CD14-positive monocyte (primary cell): ENCODE measurements around the gene SIRPD. TPM values are rescaled to one million over a fixed set of nuclear protein-coding genes. Genes with fewer than 3 reads are reported as not detected.

ENCODE experiments used
- DNase-seq, 3 donors: peaks; one replicate each; pipeline ENCODE4 v3.0.0-alpha.2; 2011 to 2022
- H2AFZ ChIP-seq: 2 replicates; pipeline ENCODE4 v1.6.0; 2012; ENCODE audit warnings: mild to moderate bottlenecking, low read depth, low read length, inconsistent platforms; ENCODE audit not compliant: insufficient read depth, poor library complexity, severe bottlenecking
- H3K27ac ChIP-seq, 2 donors: 1 replicate in 1 of 2; 2 replicates in 1 of 2; pipeline ENCODE4 v1.5.1; 2012 to 2013; ENCODE audit warnings: low read length in 2 of 2, control low read depth in 1 of 2, inconsistent platforms in 1 of 2, low read depth in 1 of 2, mild to moderate bottlenecking in 1 of 2
- H3K27me3 ChIP-seq, 2 donors: one replicate each; pipeline versions ENCODE4 v1.6.0 to v1.6.1; 2011 to 2013; ENCODE audit warnings: low read length in 2 of 2; ENCODE audit not compliant: control insufficient read depth in 2 of 2, insufficient read depth in 2 of 2
- H3K36me3 ChIP-seq, 2 donors: replicated peaks in 1 of 2; 1 replicate in 1 of 2; 2 replicates in 1 of 2; pipeline versions ENCODE4 v1.5.1 to v1.6.1; 2012 to 2013; ENCODE audit warnings: low read length in 2 of 2, control low read depth in 1 of 2, inconsistent platforms in 1 of 2, mild to moderate bottlenecking in 1 of 2; ENCODE audit not compliant: insufficient read depth in 2 of 2, control insufficient read depth in 1 of 2
- H3K4me1 ChIP-seq, 2 donors: 1 replicate in 1 of 2; 2 replicates in 1 of 2; pipeline versions ENCODE4 v1.5.1 to v1.6.1; 2012 to 2013; ENCODE audit warnings: low read length in 2 of 2, control low read depth in 1 of 2, inconsistent platforms in 1 of 2, mild to moderate bottlenecking in 1 of 2, moderate library complexity in 1 of 2; ENCODE audit not compliant: insufficient read depth in 2 of 2, control insufficient read depth in 1 of 2
- H3K4me2 ChIP-seq: replicated peaks from 2 replicates; pipeline ENCODE3; 2012; ENCODE audit warnings: low read length, moderate library complexity, mild to moderate bottlenecking; ENCODE audit not compliant: poor library complexity, severe bottlenecking; ENCODE audit errors: extremely low read depth
- H3K4me3 ChIP-seq, 3 experiments: fragments of 200-600 bp in 1 of 3; sonication (generic) in 1 of 3; replicated peaks in 1 of 3; 1 replicate in 2 of 3; 2 replicates in 1 of 3; pipeline ENCODE4 v1.5.1; 2011 to 2013; ENCODE audit warnings: low read length in 3 of 3, mild to moderate bottlenecking in 3 of 3, control low read depth in 2 of 3, low read depth in 2 of 3, inconsistent platforms in 1 of 3, moderate library complexity in 1 of 3
- H3K79me2 ChIP-seq: 2 replicates; pipeline ENCODE4 v1.6.0; 2012; ENCODE audit warnings: mild to moderate bottlenecking, control low read depth, inconsistent platforms, low read length, moderate library complexity; ENCODE audit not compliant: insufficient read depth
- H3K9ac ChIP-seq: 2 replicates; pipeline ENCODE4 v1.6.0; 2017; ENCODE audit warnings: low read length, mild to moderate bottlenecking; ENCODE audit not compliant: insufficient read depth, poor library complexity, severe bottlenecking
- H3K9me3 ChIP-seq, 2 donors: replicated peaks in 1 of 2; 1 replicate in 1 of 2; 2 replicates in 1 of 2; pipeline versions ENCODE4 v1.5.1 to v1.6.1; 2012 to 2013; ENCODE audit warnings: low read length in 2 of 2, control low read depth in 1 of 2; ENCODE audit not compliant: control insufficient read depth in 1 of 2, insufficient read depth in 1 of 2
- H4K20me1 ChIP-seq: 2 replicates; pipeline ENCODE4 v1.6.0; 2012; ENCODE audit warnings: mild to moderate bottlenecking, low read length, control low read depth, moderate library complexity; ENCODE audit not compliant: insufficient read depth
- H3K27ac Mint-ChIP-seq, 7 donors: one replicate each; pipeline ENCODE4 v1.8.0; 2020; ENCODE audit warnings: mild to moderate bottlenecking in 7 of 7, mixed read lengths in 7 of 7, moderate library complexity in 6 of 7, inconsistent platforms in 2 of 7
- H3K27me3 Mint-ChIP-seq, 3 donors: one replicate each; pipeline ENCODE4 v1.8.0; 2021 to 2022; ENCODE audit warnings: low read depth in 3 of 3, mild to moderate bottlenecking in 3 of 3, mixed read lengths in 3 of 3, moderate library complexity in 3 of 3, inconsistent platforms in 1 of 3
- H3K36me3 Mint-ChIP-seq, 2 donors: one replicate each; pipeline ENCODE4 v1.8.0; 2020; ENCODE audit warnings: mixed read lengths in 2 of 2, inconsistent platforms in 1 of 2, mild to moderate bottlenecking in 1 of 2
- H3K4me1 Mint-ChIP-seq: one replicate; pipeline ENCODE4 v1.8.0; 2020; ENCODE audit warnings: mild to moderate bottlenecking, mixed read lengths
- H3K4me3 Mint-ChIP-seq, 2 donors: one replicate each; pipeline ENCODE4 v1.8.0; 2020; ENCODE audit warnings: mild to moderate bottlenecking in 2 of 2, mixed read lengths in 2 of 2, moderate library complexity in 1 of 2
- H3K9me3 Mint-ChIP-seq, 7 donors: one replicate each; pipeline ENCODE4 v1.8.0; 2020 to 2022; ENCODE audit warnings: mixed read lengths in 7 of 7, mild to moderate bottlenecking in 6 of 7, moderate library complexity in 6 of 7, inconsistent platforms in 2 of 7
- WGBS: methylation state at CpG from one replicate; pipeline ENCODE4 v1.1.5; 2013; ENCODE audit warnings: missing lambda C conversion rate; ENCODE audit not compliant: insufficient coverage; 5-methylcytosine and 5-hydroxymethylcytosine counted together
- intact Hi-C, 2 donors: fragments of 100-400 bp; cut with micrococcal nuclease; formaldehyde crosslinking; loops; one replicate each; pipeline versions ENCODE4 v1.15.0 to v1.15.1; 2023
- polyA minus RNA-seq: library from RNA; depleted of rRNA, polyadenylated mRNA; stranded (reverse); fragments of >200 nt; gene quantifications from 2 replicates; pipeline ENCODE4 v1.2.3, GENCODE V29; 2012
- polyA plus RNA-seq, 3 donors: library from polyadenylated mRNA; depleted of rRNA in 1 of 3; unstranded in 2 of 3; stranded (reverse) in 1 of 3; fragments of 300-500 nt in 2 of 3; fragments of >200 nt in 1 of 3; fragmentation: Illumina TruSeq in 2 of 3; gene quantifications; 1 replicate in 2 of 3; 2 replicates in 1 of 3; pipeline ENCODE4 v1.2.3, GENCODE V29; 2012 to 2021
- total RNA-seq, 12 experiments: library from RNA in 1 of 12; stranded (reverse) in 1 of 12; fragments of 120-200 nt in 1 of 12; gene quantifications; one replicate each; pipeline ENCODE4 v1.2.4 and lab custom pipeline; 2013 to 2026; ENCODE audit warnings: mixed read lengths in 6 of 12, inconsistent platforms in 1 of 12
- TF ChIP-seq, protein P1 (sequence below): fragments of 200-600 bp; IDR thresholded peaks from one replicate; pipeline ENCODE4 v1.8.0; 2022; ENCODE audit warnings: antibody characterized with exemption, mild to moderate bottlenecking

SIRPD gene
- 14.4 TPM for total RNA-seq (2013)
- polyA plus RNA-seq: 10 to 100 TPM in 2 of 3 donors, 1 to 10 TPM in 1; 3.9 to 13.0 (median 12.0) TPM
- polyA minus RNA-seq: 4.8 and 8.9 TPM in 2 replicates
- 0.34 to 4.4 (median 1.7) reads per million in 11 experiments for total RNA-seq (lab: John Stamatoyannopoulos, UW)

DNA sequence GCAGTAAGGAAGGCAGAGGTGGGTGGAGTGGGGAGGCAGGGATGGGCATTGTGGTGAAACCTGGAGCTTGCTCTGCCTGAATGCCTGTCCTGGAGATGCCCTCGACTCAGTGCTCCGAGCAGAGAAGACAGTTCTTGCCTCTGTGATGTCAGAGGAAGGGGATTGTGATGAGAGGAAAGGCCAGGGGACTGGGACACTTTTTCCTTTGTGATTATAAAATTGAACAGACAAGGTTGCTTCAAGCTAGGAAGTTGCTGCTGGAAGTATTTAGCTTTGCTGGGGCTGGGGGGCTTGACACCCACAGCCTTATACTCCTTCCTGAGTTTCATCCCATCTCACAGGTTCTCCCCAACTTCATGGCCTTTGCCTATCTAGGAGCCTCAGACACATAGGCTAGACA lies at the start of gene SIRPD:
Gene SIRPD (minus strand): TSS at position 101 of the 400 bp plus-strand sequence. CDS start 52 bp downstream, at position 49.
- H3K36me3 ChIP-seq: peaks cover 8 to 64% of the 10 kb centered on the region in 2 donors
- 100% methylated on average over 2 of the region's 2 CpGs for WGBS
- H3K36me3 Mint-ChIP-seq: peaks cover 59 to 77% of the 10 kb centered on the region in 2 donors
- no peak within 1 kb of the TSS for H3K4me2 ChIP-seq
- no peak within 1 kb of the TSS for H3K9ac ChIP-seq
- H3K27ac Mint-ChIP-seq: peak within 1 kb of the TSS in 6 of 7 donors; percentile 13 to 64 (median 36)
- peak within 1 kb of the TSS in 1 of 2 donors; percentile 21 for H3K27ac ChIP-seq
- no peak for DNase-seq
- peaks cover 6 to 10% of the 10 kb centered on the region in 2 donors for H3K9me3 ChIP-seq
- peaks cover 8% of the 10 kb centered on the region in 2 donors for H3K4me1 ChIP-seq
- H3K4me3 ChIP-seq: no peak within 1 kb of the TSS
- peaks cover 0 to 6% (median 1%) of the 10 kb centered on the region in 3 donors for H3K27me3 Mint-ChIP-seq
- H2AFZ ChIP-seq: no peak within 1 kb of the TSS
- H3K9me3 Mint-ChIP-seq: peaks cover 4 to 18% (median 11%) of the 10 kb centered on the region in 7 donors
- H3K79me2 ChIP-seq: no peaks in the 10 kb centered on the region
- intact Hi-C loops: no loop called here
- H3K27me3 ChIP-seq: no peaks in the 10 kb centered on the region
- TF ChIP-seq, protein P1, sequence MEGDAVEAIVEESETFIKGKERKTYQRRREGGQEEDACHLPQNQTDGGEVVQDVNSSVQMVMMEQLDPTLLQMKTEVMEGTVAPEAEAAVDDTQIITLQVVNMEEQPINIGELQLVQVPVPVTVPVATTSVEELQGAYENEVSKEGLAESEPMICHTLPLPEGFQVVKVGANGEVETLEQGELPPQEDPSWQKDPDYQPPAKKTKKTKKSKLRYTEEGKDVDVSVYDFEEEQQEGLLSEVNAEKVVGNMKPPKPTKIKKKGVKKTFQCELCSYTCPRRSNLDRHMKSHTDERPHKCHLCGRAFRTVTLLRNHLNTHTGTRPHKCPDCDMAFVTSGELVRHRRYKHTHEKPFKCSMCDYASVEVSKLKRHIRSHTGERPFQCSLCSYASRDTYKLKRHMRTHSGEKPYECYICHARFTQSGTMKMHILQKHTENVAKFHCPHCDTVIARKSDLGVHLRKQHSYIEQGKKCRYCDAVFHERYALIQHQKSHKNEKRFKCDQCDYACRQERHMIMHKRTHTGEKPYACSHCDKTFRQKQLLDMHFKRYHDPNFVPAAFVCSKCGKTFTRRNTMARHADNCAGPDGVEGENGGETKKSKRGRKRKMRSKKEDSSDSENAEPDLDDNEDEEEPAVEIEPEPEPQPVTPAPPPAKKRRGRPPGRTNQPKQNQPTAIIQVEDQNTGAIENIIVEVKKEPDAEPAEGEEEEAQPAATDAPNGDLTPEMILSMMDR: no peak
- H3K4me1 Mint-ChIP-seq: peaks cover 19% of the 10 kb centered on the region
- peaks cover 3% of the 10 kb centered on the region for H4K20me1 ChIP-seq
- H3K4me3 Mint-ChIP-seq: no peak within 1 kb of the TSS

DNA sequence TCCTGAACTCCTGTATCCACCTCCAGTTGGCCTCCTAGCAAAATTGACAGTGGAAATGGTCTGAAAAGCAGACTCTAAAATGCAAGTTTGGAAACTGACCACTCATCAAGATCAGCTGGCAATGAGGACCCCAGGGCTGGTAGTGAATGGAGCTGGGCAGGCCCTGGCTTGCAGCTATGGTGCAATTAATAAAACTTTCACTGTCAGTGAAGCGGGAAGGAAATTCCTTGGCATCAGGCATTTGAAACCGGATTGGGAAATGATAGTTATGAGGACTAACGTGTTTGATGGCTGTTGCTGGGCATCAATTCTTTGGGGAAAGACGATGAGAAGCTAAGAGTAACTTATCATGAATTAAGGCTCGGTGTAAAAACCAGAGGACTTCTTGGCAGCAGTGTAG lies 43.2 kb upstream of the SIRPD start:
- peaks cover 0 to 51% of the 10 kb centered on the region in 2 donors for H3K36me3 ChIP-seq
- no peak overlapping the region for H3K9ac ChIP-seq
- H3K4me3 ChIP-seq: no peak overlapping the region
- no peak overlapping the region for H3K4me3 Mint-ChIP-seq
- no peaks in the 10 kb centered on the region for H3K27me3 ChIP-seq
- no peak overlapping the region for H2AFZ ChIP-seq
- no peak overlapping the region for H3K4me2 ChIP-seq
- no peaks in the 10 kb centered on the region for H3K79me2 ChIP-seq
- no peak for DNase-seq
- peaks cover 0 to 4% of the 10 kb centered on the region in 2 donors for H3K4me1 ChIP-seq
- H3K27ac ChIP-seq: no peak overlapping the region
- intact Hi-C loops: no loop called here
- H3K9me3 Mint-ChIP-seq: no peaks in the 10 kb centered on the region
- peaks cover 0 to 82% of the 10 kb centered on the region in 2 donors for H3K36me3 Mint-ChIP-seq
- H3K9me3 ChIP-seq: no peaks in the 10 kb centered on the region
- 100% methylated on average over 5 of the region's 5 CpGs for WGBS
- H3K4me1 Mint-ChIP-seq: no peaks in the 10 kb centered on the region
- H3K27ac Mint-ChIP-seq: no peak overlapping the region
- H3K27me3 Mint-ChIP-seq: no peaks in the 10 kb centered on the region
- H4K20me1 ChIP-seq: no peaks in the 10 kb centered on the region
- TF ChIP-seq, protein P1: no peak
